NB4 (cell line): ENCODE results near the gene CUL9.

Experiments used
- CTCF ChIP-seq: IDR thresholded peaks from one replicate; pipeline ENCODE4 v1.5.1; 2012; ENCODE audit warnings: low read depth, low read length
- MYC ChIP-seq: IDR thresholded peaks from 2 replicates; pipeline ENCODE4 v1.6.1; 2011; ENCODE audit warnings: low read depth, low read length
- POLR2A ChIP-seq: IDR thresholded peaks from 2 replicates; pipeline ENCODE4 v1.6.1; 2011; ENCODE audit warnings: mild to moderate bottlenecking; ENCODE audit not compliant: insufficient read length; ENCODE audit errors: extremely low read depth
- TF ChIP-seq, protein P1 (sequence below): IDR thresholded peaks from 2 replicates; pipeline ENCODE4 v1.6.1; 2011; ENCODE audit warnings: low read depth, low read length

DNA sequence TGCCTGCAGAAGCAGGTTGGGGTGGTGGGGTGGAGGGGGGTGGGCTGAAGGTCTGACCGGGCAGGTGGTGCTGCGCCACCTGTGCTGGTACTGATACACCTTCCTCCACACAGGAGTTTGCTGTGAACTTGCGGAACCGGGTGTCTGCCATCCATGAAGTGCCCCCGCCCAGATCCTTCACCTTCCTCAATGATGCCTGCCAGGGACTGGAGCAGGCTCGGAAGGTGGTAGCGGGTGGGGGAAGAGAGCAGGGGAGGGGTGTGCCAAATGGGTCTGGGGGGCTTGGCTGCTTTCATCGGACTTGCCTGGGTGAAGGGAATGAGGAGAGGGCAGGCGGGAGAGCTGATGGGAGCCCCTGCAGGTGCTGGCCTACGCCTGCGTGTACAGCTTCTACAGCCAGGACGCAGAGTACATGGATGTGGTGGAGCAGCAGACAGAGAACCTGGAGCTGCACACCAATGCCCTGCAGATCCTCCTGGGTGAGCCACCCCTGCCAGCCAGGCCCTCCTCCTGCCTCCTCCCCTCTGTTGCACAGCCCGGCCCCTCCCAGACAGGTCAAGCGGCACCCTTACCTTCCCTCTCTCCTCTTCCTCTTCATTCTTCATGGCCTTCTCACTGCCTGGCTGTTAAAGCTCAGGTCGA is 40.5 kb downstream of the CUL9 start:
- TF ChIP-seq CTCF = no peak
- TF ChIP-seq, protein P1, sequence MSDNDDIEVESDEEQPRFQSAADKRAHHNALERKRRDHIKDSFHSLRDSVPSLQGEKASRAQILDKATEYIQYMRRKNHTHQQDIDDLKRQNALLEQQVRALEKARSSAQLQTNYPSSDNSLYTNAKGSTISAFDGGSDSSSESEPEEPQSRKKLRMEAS = no peak
- TF ChIP-seq POLR2A = no peak
- no peak for TF ChIP-seq MYC
